Transverse colon (tissue), 4 donors: Measurements from ENCODE around the gene CDC6.

Source experiments
- EP300 ChIP-seq: sonication (generic); formaldehyde crosslinking; IDR thresholded peaks from one replicate; pipeline ENCODE4 v1.6.1; 2017; ENCODE audit warnings: antibody characterized with exemption, low read depth
- POLR2A ChIP-seq: fragments of 450-650 bp; IDR thresholded peaks from one replicate; pipeline ENCODE4 v1.6.1; 2016; ENCODE audit warnings: antibody characterized with exemption, mild to moderate bottlenecking, moderate library complexity
- POLR2AphosphoS5 ChIP-seq, 3 donors: sonication (generic); formaldehyde crosslinking; IDR thresholded peaks; one replicate each; pipeline ENCODE4 v1.6.1; 2016; ENCODE audit warnings: antibody characterized with exemption in 3 of 3
- TF ChIP-seq, protein P1 (sequence below), 5 experiments: fragments of 200-600 bp in 3 of 5; fragments of 450-650 bp in 2 of 5; sonication (generic) in 3 of 5; IDR thresholded peaks; 1 replicate in 2 of 5; 2 replicates in 3 of 5; pipeline ENCODE4 v1.5.1; 2016 to 2017; ENCODE audit warnings: antibody characterized with exemption in 5 of 5, inconsistent platforms in 3 of 5, mild to moderate bottlenecking in 2 of 5, moderate library complexity in 1 of 5

GRCh38 chr17:40345994-40346764, 58.5 kb downstream of the CDC6 start:
- TF ChIP-seq, protein P1, sequence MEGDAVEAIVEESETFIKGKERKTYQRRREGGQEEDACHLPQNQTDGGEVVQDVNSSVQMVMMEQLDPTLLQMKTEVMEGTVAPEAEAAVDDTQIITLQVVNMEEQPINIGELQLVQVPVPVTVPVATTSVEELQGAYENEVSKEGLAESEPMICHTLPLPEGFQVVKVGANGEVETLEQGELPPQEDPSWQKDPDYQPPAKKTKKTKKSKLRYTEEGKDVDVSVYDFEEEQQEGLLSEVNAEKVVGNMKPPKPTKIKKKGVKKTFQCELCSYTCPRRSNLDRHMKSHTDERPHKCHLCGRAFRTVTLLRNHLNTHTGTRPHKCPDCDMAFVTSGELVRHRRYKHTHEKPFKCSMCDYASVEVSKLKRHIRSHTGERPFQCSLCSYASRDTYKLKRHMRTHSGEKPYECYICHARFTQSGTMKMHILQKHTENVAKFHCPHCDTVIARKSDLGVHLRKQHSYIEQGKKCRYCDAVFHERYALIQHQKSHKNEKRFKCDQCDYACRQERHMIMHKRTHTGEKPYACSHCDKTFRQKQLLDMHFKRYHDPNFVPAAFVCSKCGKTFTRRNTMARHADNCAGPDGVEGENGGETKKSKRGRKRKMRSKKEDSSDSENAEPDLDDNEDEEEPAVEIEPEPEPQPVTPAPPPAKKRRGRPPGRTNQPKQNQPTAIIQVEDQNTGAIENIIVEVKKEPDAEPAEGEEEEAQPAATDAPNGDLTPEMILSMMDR (IDR thresholded peaks at IDR 0.05) = no peak
- no peak for TF ChIP-seq POLR2A
- TF ChIP-seq POLR2AphosphoS5 (IDR thresholded peaks at IDR 0.05) = no peak
- no peak for TF ChIP-seq EP300
